Hematopoietic multipotent progenitor cell treated with erythropoietin and hydrocortisone succinate and interleukin-3 and kit ligand, for 4 days (in vitro differentiated cells): ENCODE data around the gene HS6ST1.
"Not testable (repeated sequence)": the region's sequence is repeated elsewhere in the genome, so short reads cannot be mapped to it uniquely, and the experiment has no call there.

ENCODE experiments used
- DNase-seq: peaks from one replicate; pipeline ENCODE4 v3.0.0-alpha.2; 2015

Gene HS6ST1

GRCh38 chr2:128279009-128279408 lies 39.7 kb downstream of the HS6ST1 start:
- no peak for DNase-seq

GRCh38 chr2:128277961-128278681 lies 40.5 kb downstream of the HS6ST1 start:
- DNase-seq: no peak

GRCh38 chr2:128276878-128277675 lies 41.6 kb downstream of the HS6ST1 start:
- peak; percentile 34 for DNase-seq

- DNase-seq: no peak
Measured at GRCh38 chr2:128275498-128276045, 43.1 kb downstream of the HS6ST1 start.

GRCh38 chr2:128274218-128274617 lies 44.5 kb downstream of the HS6ST1 start:
- no peak for DNase-seq

- DNase-seq: no peak
Measured at GRCh38 chr2:128273469-128274081, 45.1 kb downstream of the HS6ST1 start.

- no peak for DNase-seq
Measured at GRCh38 chr2:128272601-128273468, 45.8 kb downstream of the HS6ST1 start.

- DNase-seq: no peak
Measured at GRCh38 chr2:128271911-128272600, 46.6 kb downstream of the HS6ST1 start.

GRCh38 chr2:128271597-128271910 lies 47.1 kb downstream of the HS6ST1 start:
- no peak for DNase-seq

- DNase-seq: no peak
Measured at GRCh38 chr2:128270672-128271596, 47.7 kb downstream of the HS6ST1 start.

GRCh38 chr2:128269990-128270671 lies 48.5 kb downstream of the HS6ST1 start:
- no peak for DNase-seq

GRCh38 chr2:128269063-128269989 lies 49.3 kb downstream of the HS6ST1 start:
- no peak for DNase-seq

- not testable (repeated sequence) for DNase-seq
Measured at GRCh38 chr2:128268611-128269010, 50.1 kb downstream of the HS6ST1 start.

GRCh38 chr2:128268145-128268544 lies 50.5 kb downstream of the HS6ST1 start:
- DNase-seq: not testable (repeated sequence)

GRCh38 chr2:128267649-128268048 lies 51.0 kb downstream of the HS6ST1 start:
- not testable (repeated sequence) for DNase-seq

- DNase-seq: not testable (repeated sequence)
Measured at GRCh38 chr2:128267197-128267596, 51.5 kb downstream of the HS6ST1 start.

GRCh38 chr2:128266463-128266862 lies 52.2 kb downstream of the HS6ST1 start:
- DNase-seq: not testable (repeated sequence)

- not testable (repeated sequence) for DNase-seq
Measured at GRCh38 chr2:128265608-128265993, 53.1 kb downstream of the HS6ST1 start.
